ENCODE results near the gene MED16.

The MED16 gene

DNA sequence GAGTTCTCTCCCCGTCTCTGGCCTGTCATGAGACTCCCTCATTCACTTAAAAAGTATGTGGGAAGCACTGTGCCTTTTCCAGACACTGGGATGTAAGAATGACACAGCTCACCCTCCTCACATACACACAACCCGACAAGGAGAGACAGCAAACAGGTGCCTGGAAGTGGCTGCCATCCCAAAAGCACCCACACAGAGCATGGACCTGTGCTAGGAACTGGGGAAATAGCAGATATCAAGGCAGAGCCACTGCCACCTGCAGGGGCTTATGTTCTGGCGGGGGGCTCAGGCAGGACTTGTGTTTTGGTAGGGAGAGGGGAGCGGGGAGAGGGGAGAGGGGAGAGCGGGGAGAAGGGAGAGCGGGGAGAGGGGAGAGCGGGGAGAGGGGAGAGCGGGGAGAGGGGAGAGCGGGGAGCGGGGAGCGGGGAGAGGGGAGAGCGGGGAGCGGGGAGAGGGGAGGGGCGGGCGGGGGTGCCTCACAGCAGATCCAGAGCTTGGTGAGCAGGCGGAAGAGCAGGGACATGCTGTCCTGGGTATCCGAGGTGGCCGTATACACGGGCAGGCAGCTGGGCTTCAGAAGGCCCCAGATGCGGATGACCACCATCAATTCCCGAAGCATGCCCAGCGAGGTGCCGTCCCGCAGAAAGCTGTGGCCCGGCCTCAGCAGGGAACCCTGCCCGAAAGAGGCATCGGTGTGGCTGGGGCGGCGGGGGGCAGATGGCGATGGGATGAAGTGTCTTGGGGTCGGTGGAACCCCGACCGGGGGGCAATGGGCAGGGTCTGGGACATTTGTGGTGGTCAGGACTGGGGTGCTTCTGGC, 21.3 kb downstream of the MED16 start:
- no peak for DNase-seq (ENCODE audit: low read depth)

DNA sequence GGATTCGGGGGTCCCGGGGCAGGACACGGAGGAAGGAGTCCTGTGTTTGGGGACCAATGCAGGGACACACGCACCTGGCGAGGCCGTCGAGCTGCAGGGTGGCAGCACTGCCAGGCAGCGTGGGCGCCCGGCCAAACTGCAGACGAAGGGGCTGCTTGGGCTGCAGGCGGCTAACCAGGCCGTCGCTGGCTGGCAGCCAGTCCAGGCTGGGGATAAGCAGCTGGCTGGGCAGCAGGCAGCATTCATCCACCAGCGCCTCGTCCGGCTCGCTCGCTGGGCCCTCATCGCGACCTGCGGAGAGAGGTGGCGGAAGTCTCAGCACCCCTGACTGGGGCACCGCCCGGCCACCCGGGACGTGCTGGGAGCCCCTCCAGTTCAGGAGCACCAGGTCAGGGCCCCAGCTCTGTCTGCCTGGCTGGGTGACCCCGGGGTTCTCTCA, 22.0 kb downstream of the MED16 start:
- DNase-seq (ENCODE audit: low read depth): no peak

DNA sequence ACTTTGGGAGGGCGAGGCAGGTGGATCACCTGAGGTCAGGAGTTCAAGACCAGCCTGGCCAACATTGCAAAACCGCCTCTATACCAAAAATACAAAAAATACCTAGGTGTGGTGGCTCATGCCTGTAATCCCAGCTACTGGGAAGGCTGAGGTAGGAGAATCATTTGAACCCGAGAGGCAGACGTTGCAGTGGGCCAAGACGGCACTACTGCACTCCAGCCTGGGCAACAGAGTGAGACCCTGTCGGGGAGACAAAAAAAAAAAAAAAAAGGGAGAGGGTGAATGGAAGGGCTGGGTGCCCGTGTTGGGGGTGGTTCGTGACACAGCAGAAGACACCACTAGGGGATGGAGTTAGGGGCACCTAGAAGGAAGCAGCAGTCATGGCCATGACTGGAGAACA, 22.7 kb downstream of the MED16 start:
- no peak for DNase-seq (ENCODE audit: low read depth)

DNA sequence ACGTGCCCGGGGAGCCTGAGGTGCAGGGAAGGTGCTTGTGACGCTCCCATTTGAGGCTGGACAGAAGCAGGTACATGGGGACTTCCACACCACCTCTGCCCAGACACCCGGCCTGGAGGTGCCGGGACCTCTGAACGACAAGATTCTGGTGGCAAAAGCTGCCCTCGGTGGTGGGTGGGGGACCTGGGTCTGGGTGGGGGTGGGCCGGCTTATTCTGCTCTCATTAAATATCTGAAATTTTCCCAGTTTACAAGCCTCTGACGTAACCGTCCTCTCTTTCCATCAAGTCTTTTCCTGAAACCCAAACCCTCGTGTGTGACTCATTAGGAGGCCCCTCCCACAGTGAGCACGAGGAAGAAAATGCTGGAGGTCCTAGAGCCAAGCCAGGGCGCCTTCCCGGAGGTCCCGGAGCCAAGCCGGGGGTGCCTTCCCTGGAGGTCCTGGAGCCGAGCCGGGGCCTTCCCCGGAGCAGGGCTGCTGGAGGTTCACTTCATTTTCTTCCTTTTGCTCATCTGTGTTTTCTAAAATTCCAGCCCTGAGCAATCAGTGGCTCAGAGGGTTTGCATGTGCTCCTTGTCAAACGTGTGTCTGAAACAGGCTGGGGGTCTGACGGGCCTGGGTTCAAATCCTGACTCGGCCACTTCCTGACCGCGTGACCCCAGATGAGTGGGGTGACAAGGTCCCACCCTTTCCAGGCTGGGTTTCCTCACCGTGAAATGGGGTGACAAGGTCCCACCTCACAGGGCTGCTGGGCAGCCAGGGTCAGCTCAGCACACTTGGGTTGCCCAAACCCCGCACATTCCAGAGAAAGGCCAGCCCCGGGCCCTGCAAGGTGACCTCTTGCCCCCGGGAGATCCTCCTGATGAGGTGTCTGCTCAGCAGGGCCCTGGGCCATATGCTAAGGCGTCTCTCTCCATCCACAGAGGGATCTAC, 23.5 kb downstream of the MED16 start:
- DNase-seq (ENCODE audit: low read depth): no peak

DNA sequence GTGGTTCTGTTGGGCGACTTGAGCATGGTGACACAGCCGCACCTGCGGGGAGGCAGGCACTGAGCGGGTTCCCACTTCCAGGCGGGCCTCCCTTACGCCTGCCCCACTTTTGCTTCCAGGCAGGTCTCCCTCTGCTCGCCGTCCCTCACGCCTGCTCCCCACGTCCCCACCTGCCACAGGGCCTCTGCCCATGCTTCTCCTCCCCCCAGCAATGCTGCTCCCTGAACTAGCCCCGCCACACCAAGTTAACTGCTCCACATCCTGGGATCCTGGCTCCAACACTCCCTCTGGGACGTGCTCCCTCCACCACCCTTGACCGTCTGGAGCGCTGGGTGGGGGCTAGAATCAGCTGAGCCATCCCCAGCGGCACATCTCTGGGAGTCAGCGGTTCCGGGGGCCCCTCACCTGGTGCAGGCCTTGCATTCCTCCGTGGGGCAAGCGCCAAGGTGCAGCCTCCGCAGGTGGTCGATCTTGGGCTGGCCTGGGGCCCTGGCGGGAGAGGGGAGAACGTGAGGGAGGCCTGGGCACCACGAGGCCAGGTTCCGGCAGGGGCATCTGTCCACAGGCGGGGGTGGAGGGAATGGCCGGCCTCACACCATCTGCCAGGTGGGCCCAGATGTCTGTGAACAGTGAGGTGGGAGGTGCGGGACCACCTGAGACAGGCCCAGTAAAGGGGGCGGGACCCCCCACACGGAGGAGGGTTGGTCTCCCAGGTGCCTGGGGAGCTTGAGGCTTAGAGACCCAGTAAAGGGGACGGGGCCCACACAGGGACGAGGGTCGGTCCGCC, 24.3 kb downstream of the MED16 start:
- DNase-seq (ENCODE audit: low read depth): no peak

DNA sequence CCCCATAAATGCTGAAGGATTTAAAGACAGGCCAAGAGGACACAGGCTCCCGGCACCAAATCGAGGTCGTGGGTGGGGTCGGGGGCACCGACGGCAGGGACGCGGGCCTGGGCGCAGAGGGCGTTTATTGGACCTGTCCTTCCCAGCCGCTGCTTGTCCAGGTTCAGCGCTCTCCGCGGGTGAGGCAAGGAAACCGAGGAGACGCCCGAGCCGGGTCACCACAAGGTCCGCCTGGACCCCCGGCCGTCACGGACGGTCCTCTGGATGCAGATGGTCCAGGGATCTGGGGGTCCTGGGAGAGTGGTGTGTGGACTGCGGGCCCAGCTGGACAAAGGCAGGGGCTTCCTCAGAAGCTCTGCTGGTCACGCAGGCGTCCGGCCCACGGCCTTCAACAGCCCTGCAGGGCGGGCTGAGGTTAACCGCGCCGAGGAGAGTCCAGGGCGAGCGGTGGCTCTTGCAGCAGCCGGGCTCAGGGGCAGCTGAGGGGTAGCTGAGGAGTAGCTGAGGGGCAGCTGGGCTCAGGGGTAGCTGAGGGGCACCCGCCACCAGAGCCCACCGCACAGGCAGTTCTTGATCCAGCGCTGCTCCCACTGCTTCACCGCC, 25.0 kb downstream of the MED16 start:
- DNase-seq (ENCODE audit: low read depth): no peak

DNA sequence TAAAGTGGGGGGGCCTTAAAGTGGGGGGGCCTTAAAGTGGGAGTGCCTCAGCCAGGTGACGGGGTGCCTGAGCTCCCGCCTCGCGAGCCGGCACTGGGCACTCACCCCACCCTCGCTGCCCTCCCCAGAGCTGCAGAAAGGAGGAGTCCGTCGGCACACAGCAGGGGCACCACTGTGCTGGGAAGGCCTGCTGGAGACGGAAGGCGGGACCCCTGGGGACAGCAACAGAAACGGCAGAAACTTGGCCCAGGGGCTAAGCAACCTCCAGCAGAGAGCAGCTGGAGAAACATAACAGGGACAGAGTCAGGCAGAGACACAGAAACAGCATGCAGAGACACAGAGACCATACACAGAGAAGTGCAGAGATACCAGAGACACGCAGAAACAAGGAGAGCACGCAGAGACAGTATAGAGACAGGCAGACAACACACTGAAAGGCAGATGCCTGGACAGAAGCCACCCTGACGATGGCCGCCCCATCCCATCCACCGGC, 25.6 kb downstream of the MED16 start:
- DNase-seq (ENCODE audit: low read depth): no peak

DNA sequence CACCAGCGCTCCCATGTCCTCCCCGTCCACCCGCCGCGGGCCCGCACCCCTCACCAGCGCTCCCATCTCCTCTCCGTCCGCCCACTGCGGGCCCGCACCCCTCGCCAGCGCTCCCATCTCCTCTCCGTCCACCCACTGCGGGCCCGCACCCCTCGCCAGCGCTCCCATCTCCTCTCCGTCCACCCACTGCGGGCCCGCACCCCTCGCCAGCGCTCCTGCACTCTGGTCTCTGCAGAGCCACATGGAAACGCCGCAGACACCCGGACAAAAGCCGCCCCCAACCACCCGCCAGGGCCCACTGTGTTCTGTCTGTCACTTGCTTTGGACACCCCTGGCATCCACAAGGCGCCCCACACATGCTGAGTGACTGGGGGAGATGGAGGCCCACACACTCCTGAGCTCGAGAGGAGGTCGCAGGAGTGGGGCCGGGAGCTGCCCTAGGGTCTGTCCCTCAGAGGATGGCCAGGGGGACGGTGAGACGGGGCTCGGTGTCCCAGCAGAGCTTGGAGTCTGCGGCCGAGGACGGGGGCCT, 26.2 kb downstream of the MED16 start:
- no peak for DNase-seq (ENCODE audit: low read depth)

DNA sequence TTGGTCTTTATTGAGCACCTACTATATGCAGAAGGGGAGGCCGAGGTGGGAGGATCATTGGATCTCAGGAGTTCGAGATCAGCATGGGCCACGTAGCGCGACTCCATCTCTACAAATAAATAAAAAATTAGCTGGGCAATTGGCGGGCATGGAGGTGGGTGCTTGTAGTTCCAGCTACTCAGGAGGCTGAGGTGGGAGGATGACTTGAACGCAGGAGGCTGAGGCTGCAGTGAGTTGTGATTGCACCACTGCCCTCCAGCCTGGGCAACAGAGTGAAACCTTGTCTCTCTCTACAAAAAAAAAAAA, 29.7 kb downstream of the MED16 start:
- no peak for DNase-seq (ENCODE audit: low read depth)

DNA sequence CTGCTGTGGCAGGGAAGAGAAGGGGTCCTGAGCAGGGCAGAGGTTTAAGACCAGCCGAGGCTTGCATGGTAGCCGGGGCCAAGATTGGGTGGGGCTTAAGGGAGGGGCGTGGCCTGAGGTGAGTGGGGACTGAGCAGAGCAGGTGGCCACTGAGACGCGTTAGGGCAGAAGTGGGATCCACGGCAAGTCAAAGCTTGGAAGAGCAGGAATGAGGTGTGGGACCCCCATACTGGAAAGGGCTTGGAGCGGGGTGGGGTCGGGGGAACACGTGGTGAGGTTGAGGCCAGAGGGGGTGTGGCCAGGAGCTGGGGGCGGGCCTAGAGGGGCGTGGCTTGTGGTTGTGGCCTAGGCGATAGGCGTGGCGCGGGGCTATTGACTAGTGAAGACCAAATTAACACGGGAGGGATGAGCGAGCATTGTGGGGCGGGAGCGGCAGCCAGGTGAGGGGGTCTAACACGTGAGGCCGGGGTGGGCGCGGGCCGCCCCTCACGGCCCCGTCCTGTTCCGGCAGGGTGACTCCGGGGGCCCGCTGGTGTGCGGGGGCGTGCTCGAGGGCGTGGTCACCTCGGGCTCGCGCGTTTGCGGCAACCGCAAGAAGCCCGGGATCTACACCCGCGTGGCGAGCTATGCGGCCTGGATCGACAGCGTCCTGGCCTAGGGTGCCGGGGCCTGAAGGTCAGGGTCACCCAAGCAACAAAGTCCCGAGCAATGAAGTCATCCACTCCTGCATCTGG, 30.2 kb downstream of the MED16 start:
- peak; percentile 74 for DNase-seq (ENCODE audit: low read depth)

DNA sequence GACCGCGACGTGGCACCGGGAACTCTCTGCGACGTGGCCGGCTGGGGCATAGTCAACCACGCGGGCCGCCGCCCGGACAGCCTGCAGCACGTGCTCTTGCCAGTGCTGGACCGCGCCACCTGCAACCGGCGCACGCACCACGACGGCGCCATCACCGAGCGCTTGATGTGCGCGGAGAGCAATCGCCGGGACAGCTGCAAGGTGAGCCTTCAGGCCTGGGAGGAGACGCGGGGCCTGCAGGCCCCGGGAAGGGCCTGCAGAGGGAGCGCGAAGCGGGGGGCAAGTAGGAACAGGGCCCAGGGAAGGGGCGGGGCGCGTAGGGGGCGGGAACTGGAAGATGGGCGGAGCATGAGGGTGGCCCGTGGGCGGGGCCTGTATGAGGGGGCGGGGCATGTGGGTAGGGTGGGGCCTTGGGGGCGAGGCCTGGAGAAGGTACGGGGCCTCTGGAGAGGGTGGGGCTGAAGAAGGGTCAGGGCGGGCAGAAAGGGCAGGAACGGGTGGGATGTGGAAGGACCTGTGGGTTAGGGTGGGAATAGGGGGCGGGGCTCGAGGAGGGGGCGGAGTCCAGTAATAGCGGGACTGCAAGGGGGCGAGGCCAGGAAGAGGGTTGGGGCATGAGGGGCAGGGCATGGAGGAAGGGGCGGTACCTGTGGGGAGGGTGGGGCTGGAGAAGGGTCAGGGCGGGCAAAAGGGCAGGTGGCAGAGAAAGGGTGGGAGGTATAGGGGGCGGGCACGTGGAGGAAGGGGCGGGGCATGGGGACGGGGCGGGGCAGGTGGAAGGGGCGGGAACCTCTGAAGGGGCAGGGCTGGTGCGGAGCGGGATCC, 31.0 kb downstream of the MED16 start:
- DNase-seq (ENCODE audit: low read depth): peak; percentile 66

DNA sequence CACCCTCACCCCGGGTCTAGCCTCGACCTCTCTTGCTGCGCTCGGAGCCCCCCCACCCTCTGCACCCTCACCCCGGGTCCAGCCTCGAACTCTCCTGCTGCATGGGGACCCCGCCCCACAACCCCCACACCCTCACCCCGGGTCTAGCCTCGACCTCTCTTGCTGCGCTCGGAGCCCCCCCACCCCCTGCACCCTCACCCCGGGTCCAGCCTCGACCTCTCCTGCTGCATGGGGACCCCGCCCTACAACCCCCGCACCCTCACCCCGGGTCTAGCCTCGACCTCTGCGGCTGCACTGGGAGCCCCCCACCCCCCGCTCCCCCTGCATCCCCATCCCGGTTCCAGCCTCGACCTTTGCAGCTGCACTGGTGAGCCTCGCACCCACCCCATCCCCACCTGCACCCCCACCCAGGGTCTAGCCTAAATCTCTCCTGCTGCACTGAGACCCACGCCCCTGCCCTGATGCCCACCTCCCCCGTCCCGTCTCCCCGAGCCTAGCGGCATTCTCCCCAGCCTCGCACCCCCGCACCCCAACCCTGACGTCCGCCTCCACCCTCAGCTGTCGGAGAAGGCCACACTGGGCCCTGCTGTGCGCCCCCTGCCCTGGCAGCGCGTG, 31.7 kb downstream of the MED16 start:
- no peak for DNase-seq (ENCODE audit: low read depth)

DNA sequence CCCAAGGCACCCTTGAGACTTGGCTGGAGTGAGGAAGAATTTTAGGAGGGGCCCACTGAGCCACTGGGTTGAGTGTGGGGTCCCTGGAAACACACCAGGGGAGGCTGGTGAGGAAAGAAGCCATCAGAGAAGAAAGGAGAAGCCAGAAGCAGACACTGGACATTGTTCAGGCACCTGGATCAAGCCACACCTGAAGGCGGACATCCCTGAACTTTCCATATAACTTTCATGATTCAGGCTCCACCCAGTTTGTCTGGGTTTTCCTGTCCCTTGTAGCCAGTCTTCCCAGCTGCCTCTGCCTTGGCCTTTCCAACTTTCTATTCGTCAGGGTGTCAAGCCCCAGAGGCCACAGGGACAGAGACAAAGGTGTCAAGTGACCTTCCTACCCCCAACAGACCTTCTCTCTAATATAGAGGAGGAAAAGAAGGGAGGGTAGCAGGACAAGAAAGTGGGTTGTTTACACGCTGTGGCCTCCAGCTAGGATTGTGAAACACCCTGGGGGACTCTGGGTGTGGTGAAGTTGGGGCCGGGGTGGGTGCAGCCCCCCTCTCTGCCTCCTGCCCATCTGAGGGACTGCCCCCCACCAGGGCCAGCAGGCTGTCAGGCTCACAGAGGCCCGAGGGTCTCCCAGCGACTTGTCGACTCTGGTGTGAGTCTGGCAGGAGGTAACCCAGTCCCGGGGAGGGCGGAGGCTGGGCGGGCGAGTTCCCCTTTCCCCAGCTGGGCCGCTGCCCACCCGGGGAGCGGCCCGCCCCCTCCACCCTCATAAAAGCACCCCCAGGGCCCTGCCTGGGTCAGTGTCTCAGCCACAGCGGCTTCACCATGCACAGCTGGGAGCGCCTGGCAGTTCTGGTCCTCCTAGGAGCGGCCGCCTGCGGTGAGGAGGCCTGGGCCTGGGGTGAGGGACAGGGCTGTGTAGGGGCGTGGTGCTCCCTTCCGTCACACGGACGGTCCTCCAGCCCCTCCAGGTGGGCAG, 33.8 kb downstream of the MED16 start, which contains the start of gene CFD:
CFD (plus strand) TSS at position 797 of the 976 bp plus-strand sequence; CDS start at position 823, 26 bp downstream.
- DNase-seq (ENCODE audit: low read depth): no peak

DNA sequence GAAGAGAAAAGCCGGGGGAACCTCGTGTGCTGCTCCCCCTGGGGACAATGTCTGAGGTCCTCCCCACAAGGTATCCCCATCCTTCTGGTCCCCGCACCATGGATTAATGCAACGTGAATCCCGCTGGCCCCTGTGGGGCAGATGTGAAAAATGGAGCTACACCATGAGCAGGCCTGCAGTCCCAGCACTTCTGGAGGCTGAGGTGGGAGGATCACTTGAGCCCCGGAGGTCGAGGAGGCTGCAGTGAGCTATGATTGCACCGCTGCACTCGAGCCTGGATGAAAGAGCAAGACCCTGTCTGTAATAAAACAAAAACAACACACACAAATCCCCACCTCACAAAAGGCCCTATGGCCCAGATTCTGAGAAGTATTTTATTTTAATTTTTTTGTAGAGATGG, 34.7 kb downstream of the MED16 start:
- no peak for DNase-seq (ENCODE audit: low read depth)

DNA sequence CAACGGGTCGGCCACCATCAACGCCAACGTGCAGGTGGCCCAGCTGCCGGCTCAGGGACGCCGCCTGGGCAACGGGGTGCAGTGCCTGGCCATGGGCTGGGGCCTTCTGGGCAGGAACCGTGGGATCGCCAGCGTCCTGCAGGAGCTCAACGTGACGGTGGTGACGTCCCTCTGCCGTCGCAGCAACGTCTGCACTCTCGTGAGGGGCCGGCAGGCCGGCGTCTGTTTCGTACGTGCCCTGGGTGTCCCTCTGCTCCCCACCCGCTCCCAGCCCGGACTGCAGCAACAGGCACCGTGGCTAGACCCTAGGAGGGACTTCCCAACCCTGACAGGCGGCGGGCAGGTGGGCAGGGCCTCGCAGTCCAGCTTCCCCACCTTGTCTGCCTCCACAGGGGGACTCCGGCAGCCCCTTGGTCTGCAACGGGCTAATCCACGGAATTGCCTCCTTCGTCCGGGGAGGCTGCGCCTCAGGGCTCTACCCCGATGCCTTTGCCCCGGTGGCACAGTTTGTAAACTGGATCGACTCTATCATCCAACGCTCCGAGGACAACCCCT, 37.3 kb downstream of the MED16 start:
- no peak for DNase-seq (ENCODE audit: low read depth)

DNA sequence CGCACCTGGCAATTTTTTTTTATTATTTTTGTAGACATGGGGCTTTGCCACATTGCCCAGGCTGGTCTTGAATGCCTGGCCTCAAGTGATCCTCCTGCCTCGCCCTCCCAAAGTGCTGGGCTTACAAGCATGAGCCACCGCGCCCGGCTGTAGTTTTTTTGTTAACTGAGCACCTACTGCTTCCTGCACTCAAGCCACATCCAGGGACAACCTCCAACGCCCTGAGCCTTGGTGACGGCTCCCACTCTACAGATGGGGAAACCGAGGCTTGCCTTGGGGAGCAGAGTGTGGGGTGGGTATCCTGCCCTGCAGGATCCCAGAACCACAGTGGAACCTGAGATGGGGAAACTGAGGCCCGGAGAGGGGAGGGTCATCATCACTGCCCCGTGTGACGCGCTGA, 37.8 kb downstream of the MED16 start:
- DNase-seq (ENCODE audit: low read depth): no peak

DNA sequence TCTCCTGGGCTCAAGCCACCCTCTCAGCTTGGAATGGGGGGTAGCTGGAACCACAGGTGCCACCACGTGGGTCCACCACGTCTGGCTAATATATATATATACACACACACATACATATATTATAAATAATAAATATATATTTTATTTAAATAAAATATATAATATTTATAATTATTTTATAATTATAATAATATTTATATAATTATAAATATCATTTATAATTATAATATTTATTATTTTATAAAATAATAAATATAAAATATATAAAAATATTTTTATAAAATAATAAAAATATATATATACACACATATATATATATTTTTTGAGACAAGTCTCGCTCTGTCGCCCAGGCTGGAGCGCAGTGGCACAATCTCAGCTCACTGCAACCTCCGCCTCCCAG, 38.4 kb downstream of the MED16 start:
- DNase-seq (ENCODE audit: low read depth): no peak
